Endothelial cell of umbilical vein (primary cell): ENCODE data around the gene YAP1.

Experiments used
- CTCF ChIP-seq, 2 donors: IDR thresholded peaks; 1 replicate in 1 of 2; 2 replicates in 1 of 2; pipeline ENCODE4 v1.5.1; 2011; ENCODE audit warnings: low read length in 2 of 2, mild to moderate bottlenecking in 2 of 2, moderate library complexity in 2 of 2, control low read depth in 1 of 2, inconsistent platforms in 1 of 2, low read depth in 1 of 2; ENCODE audit not compliant: insufficient read depth in 1 of 2; ENCODE audit errors: extremely low read depth in 1 of 2
- EZH2 ChIP-seq: IDR thresholded peaks from 2 replicates; pipeline ENCODE4 v1.6.1; 2012; ENCODE audit warnings: borderline replicate concordance, low read depth, mild to moderate bottlenecking, moderate library complexity, low read length, inconsistent platforms; ENCODE audit not compliant: severe bottlenecking
- POLR2A ChIP-seq: IDR thresholded peaks from 2 replicates; pipeline ENCODE4 v1.6.1; 2012; ENCODE audit warnings: low read depth, mild to moderate bottlenecking, control low read depth, low read length
- POLR2AphosphoS5 ChIP-seq: IDR thresholded peaks from 2 replicates; pipeline ENCODE4 v1.6.1; 2012; ENCODE audit warnings: low read depth, mild to moderate bottlenecking, control low read depth, low read length, moderate library complexity; ENCODE audit not compliant: insufficient read depth

GRCh38 chr11:102155676-102156075 is 45.4 kb downstream of the YAP1 start:
- no peak for TF ChIP-seq CTCF (IDR thresholded peaks at IDR 0.05; ENCODE audit: extremely low read depth in 1 of 2, insufficient read depth in 1 of 2, low read depth in 1 of 2, low read length in 2 of 2)
- TF ChIP-seq EZH2 = no peak
- TF ChIP-seq POLR2A = no peak
- no peak for TF ChIP-seq POLR2AphosphoS5
